ENCODE measurements around the gene MTHFD2. TPM values are rescaled to one million over a fixed set of nuclear protein-coding genes. Genes with fewer than 3 reads are reported as not detected.

The MTHFD2 gene
- total RNA-seq, 1 donor from 2014 or later = 101 TPM

DNA sequence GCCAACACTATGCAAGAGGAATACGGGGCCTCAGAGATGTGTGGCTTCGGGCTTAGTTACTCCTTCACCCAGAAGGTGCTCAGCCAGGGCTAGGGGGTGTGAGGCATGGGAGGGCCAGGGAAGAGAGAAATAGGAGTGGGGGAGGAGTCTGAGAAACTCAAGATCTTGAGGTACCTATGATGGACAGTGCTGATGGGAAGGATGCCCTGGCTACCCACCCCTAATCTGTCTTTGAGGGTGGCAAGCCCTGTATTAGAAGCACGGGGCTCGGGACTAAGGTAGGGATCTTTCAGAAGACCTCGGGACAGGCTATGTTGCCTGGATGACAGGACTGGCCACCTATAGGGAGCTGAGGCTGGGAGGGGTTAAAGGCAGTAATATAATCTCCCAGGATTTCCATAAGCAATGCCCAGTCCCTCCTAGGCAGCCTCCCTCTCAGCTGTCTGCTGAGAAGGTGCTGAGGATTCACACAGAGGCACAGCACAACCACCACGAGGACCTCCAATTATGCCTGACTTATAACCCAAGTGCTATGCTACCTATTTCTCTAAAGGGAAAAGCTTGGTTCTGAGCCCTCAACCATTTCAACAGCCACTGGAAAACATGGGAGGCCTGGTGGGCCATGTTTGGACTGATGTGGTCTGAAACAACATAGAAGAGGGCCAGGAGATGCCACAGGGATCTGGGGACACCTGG is 23.3 kb downstream of the MTHFD2 start:
- Mint-ChIP-seq H3K27ac (no peak overlapping the region), H3K4me1 (peaks cover 9% of the 10 kb centered on the region), H3K9me3 (no peaks in the 10 kb centered on the region), H3K4me3 (no peak overlapping the region), H3K27me3 (ENCODE audit: insufficient read depth, low read depth) (peaks cover 8% of the 10 kb centered on the region), H3K36me3 (peaks cover 11% of the 10 kb centered on the region)
- TF ChIP-seq EZH2phosphoT487 (IDR thresholded peaks at IDR 0.05) (no peak), EZH2 (IDR thresholded peaks at IDR 0.05) (no peak)
- TF ChIP-seq, protein P1, sequence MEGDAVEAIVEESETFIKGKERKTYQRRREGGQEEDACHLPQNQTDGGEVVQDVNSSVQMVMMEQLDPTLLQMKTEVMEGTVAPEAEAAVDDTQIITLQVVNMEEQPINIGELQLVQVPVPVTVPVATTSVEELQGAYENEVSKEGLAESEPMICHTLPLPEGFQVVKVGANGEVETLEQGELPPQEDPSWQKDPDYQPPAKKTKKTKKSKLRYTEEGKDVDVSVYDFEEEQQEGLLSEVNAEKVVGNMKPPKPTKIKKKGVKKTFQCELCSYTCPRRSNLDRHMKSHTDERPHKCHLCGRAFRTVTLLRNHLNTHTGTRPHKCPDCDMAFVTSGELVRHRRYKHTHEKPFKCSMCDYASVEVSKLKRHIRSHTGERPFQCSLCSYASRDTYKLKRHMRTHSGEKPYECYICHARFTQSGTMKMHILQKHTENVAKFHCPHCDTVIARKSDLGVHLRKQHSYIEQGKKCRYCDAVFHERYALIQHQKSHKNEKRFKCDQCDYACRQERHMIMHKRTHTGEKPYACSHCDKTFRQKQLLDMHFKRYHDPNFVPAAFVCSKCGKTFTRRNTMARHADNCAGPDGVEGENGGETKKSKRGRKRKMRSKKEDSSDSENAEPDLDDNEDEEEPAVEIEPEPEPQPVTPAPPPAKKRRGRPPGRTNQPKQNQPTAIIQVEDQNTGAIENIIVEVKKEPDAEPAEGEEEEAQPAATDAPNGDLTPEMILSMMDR (IDR thresholded peaks at IDR 0.05) = no peak
- Histone ChIP-seq H4K20me1 (ENCODE audit: low read depth) (no peaks in the 10 kb centered on the region), H3K4me1 (peaks cover 5% of the 10 kb centered on the region), H3K9me3 (ENCODE audit: low read depth) (no peaks in the 10 kb centered on the region), H3F3A (ENCODE audit: low read depth) (peaks cover 3% of the 10 kb centered on the region), H3K9ac (no peak overlapping the region), H2AFZ (replicated peaks) (no peak overlapping the region), H3K36me3 (no peaks in the 10 kb centered on the region), H3K4me3 (no peak overlapping the region), H3K27ac (no peak overlapping the region), H3K79me2 (ENCODE audit: low read depth) (no peaks in the 10 kb centered on the region), H3K4me2 (no peak overlapping the region), H3K27me3 (no peaks in the 10 kb centered on the region)
- no peak for DNase-seq (ENCODE audit: low spot score)

DNA sequence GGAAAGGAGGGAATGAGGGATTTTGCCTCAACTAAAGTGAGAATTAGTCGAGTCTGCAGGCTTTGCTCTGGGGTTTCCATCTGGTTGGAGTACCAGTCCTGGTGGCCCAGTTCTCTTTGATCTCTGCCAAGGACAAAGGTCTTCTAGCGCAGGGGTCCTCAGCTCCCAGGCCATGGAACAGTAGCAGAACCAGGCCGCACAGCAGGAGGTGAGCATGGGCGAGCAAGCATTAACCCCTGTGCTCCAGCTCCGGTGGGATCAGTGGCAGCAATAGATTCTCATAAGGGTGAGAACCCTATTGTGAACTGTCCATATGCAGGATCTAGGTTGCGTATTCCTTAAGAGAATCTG is 23.9 kb downstream of the MTHFD2 start:
- Mint-ChIP-seq H3K27ac (peak overlapping the region; percentile 67), H3K9me3 (no peaks in the 10 kb centered on the region), H3K27me3 (ENCODE audit: insufficient read depth, low read depth) (peaks cover 8% of the 10 kb centered on the region), H3K36me3 (peaks cover 11% of the 10 kb centered on the region), H3K4me3 (no peak overlapping the region), H3K4me1 (peaks cover 9% of the 10 kb centered on the region)
- no peaks in the 10 kb centered on the region for H3K9me3 ChIP-seq (ENCODE audit: low read depth)
- no peaks in the 10 kb centered on the region for H3K36me3 ChIP-seq
- H3K79me2 ChIP-seq (ENCODE audit: low read depth) = no peaks in the 10 kb centered on the region
- no peak overlapping the region for H3K4me3 ChIP-seq
- no peak overlapping the region for H2AFZ ChIP-seq (replicated peaks)
- no peaks in the 10 kb centered on the region for H3K27me3 ChIP-seq
- H4K20me1 ChIP-seq (ENCODE audit: low read depth) = no peaks in the 10 kb centered on the region
- H3F3A ChIP-seq (ENCODE audit: low read depth) = peaks cover 3% of the 10 kb centered on the region
- no peak overlapping the region for H3K4me2 ChIP-seq
- no peak overlapping the region for H3K27ac ChIP-seq
- H3K4me1 ChIP-seq = peaks cover 5% of the 10 kb centered on the region
- DNase-seq (ENCODE audit: low spot score) = no peak
- H3K9ac ChIP-seq = no peak overlapping the region
- no peak for TF ChIP-seq EZH2phosphoT487 (IDR thresholded peaks at IDR 0.05)
- TF ChIP-seq, protein P1 (IDR thresholded peaks at IDR 0.05) = no peak
- no peak for TF ChIP-seq EZH2 (IDR thresholded peaks at IDR 0.05)

DNA sequence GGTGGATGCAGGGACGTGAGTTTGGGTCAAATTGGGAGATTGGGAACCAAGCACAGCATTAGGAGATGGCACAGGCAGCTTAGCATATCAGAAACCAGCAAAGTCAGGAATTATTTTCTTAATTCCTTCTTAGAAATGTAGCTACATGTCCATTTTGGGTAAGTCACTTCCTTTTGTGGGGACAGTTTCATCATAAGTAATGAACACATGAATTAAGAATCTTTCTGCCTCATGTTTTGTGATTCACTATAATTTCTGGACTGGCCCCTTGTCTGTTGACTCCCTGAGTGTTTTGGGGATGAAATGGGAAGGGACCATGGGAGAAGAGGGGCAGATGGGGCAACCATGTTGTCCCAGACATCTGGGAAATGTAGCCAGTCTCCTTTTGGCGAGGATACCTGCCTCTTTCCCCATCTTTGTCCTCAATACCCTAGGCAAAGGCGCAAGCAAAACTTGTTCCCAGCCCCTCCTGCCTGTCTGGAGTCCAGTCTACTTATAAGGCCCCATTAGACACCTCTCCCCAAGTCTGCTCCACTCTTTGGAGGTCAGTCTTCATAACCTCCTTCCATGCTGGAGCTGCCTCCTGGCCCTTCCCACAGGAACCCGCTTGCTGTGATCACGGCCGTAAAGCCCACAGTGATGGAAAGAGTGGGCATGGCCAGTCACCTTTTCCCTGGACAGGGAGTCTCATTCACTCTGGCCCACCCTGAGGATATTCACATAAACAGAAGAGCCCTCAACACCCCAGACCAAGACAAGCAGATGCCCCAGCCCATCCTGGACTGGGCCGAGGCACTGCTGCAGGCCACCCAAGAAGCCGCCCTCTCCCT is 25.7 kb downstream of the MTHFD2 start:
- no peaks in the 10 kb centered on the region for H3K27me3 ChIP-seq
- no peak overlapping the region for H3K4me2 ChIP-seq
- Mint-ChIP-seq H3K4me3 (no peak overlapping the region), H3K27me3 (ENCODE audit: insufficient read depth, low read depth) (peaks cover 10% of the 10 kb centered on the region), H3K36me3 (peaks cover 8% of the 10 kb centered on the region), H3K4me1 (peaks cover 9% of the 10 kb centered on the region), H3K9me3 (no peaks in the 10 kb centered on the region), H3K27ac (no peak overlapping the region)
- DNase-seq (ENCODE audit: low spot score) = no peak
- H3K4me3 ChIP-seq = no peak overlapping the region
- H3K9me3 ChIP-seq (ENCODE audit: low read depth) = no peaks in the 10 kb centered on the region
- no peak overlapping the region for H3K9ac ChIP-seq
- no peak overlapping the region for H3K27ac ChIP-seq
- no peaks in the 10 kb centered on the region for H3K4me1 ChIP-seq
- TF ChIP-seq, protein P1 (IDR thresholded peaks at IDR 0.05) = no peak
- no peak for TF ChIP-seq EZH2phosphoT487 (IDR thresholded peaks at IDR 0.05)
- TF ChIP-seq EZH2 (IDR thresholded peaks at IDR 0.05) = no peak
- H3K36me3 ChIP-seq = no peaks in the 10 kb centered on the region
- no peak overlapping the region for H2AFZ ChIP-seq (replicated peaks)
- no peaks in the 10 kb centered on the region for H4K20me1 ChIP-seq (ENCODE audit: low read depth)
- no peaks in the 10 kb centered on the region for H3K79me2 ChIP-seq (ENCODE audit: low read depth)
- H3F3A ChIP-seq (ENCODE audit: low read depth) = peaks cover 3% of the 10 kb centered on the region
